ENCODE measurements around the gene INTS3. TPM values are rescaled to one million over a fixed set of nuclear protein-coding genes. Genes with fewer than 3 reads are reported as not detected.
A peak's percentile ranks its signal among the peaks of the same experiment; 100 is the strongest.

INTS3 gene
- total and polyA plus RNA-seq, 10 of the 15 experiments (the other 5 are each of a cell fraction or from before 2014, with no cell fraction given), result 12.6 to 87.4 (median 30.8) TPM

- no peak for TF ChIP-seq PRDM15 (CRISPR knock-in tag; IDR thresholded peaks at IDR 0.05)
- TF ChIP-seq ZNF274 (IDR thresholded peaks at IDR 0.05; ENCODE audit: insufficient read depth, insufficient read length), result no peak
- peak; percentile 63 for TF ChIP-seq ATF2 (IDR thresholded peaks at IDR 0.05; ENCODE audit: low read length)
- no peak for TF ChIP-seq BRCA1 (IDR thresholded peaks at IDR 0.05; ENCODE audit: low read depth, low read length)
- peak; percentile 60; the same call in 1 of the 2 replicates for TF ChIP-seq MEF2A (IDR thresholded peaks at IDR 0.05; ENCODE audit: insufficient read depth, low read depth, low read length)
- TF ChIP-seq ZBTB33 (IDR thresholded peaks at IDR 0.05), result no peak
- TF ChIP-seq CEBPZ (IDR thresholded peaks at IDR 0.05; ENCODE audit: low read depth, low read length), result no peak
- TF ChIP-seq NFYA (IDR thresholded peaks at IDR 0.05; ENCODE audit: borderline replicate concordance, low read depth, low read length), result no peak
- TF ChIP-seq CUX1 (IDR thresholded peaks at IDR 0.05; ENCODE audit: insufficient replicate concordance, low read depth, low read length), result peak; percentile 83
These were observed 14.7 kb downstream of the INTS3 start (continued) for GRCh38 chr1:153742411-153743142.

Measured in GM12878 (cell line).